ENCODE data around the gene RGS14.
"Not testable (repeated sequence)": the region's sequence is repeated elsewhere in the genome, so short reads cannot be mapped to it uniquely, and the experiment has no call there.

RGS14 gene

DNA sequence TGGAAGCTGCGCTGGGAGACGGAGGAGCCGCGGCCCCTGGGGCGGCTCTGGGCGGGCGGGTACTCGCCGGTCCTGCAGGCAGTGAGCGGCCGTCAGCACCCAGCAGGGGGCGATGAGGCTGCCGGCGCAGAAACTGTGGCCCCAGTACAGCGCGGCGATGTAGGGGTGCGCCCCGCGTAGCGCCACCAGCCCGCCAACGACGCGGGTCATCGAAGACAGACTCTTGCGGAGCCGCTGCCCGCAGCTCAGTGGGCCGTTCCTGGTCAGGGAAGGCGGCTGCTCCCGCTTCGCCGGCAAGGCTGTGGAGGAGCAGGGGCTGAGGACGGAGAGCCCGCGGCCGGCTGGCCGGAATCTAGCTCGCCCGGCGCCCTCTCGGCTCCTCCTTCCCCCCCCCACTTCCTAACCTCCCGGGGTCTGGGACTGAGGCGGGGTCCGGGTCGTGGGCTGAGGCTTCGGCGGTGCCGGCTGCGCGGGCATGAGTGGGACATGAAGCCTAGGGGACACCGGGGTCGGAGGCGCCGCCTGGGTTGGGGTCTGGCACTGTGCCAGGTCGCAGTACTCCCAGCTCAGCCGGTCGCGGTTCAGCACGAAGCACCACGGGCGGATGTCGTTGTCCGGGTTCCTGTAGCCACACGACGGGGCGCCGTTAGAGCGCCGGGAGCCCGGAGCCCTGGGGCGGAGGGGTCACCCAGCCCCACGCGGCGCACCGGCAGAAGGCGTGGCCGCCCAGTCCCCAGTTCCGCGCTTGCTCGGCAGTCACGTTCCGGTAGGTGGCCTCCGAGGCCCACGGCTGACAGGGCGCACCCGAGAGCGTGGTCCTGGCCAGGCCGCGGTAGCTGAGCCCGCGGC lies 46.3 kb downstream of the RGS14 start:
- peak; percentile 67 for DNase-seq (ENCODE audit: low read depth)

GRCh38 chr5:177404641-177405179 lies 47.0 kb downstream of the RGS14 start:
- DNase-seq (ENCODE audit: low read depth), result no peak

- no peak for DNase-seq (ENCODE audit: low read depth)
Measured at GRCh38 chr5:177405312-177405711, 47.6 kb downstream of the RGS14 start.

DNA sequence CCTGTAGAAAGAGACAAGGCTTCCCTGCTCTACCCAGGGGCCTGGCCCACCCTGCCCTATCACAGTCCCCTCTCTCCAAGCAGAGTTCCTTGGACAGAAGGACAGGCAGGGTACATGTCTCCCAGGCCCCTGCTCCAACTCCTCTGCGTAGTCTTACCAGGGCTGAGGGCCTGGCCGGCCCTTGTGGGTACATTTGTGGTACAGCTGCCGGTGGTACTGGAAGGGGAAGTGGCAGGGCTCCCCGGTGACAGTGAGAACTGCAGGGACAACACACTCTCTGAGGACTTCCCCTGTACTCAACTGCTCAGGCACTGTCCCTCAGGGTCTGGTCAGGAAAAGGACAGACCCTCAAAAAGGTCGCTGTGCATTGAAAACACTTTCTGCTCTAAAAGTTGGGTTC lies 48.1 kb downstream of the RGS14 start:
- peak; percentile 57 for DNase-seq (ENCODE audit: low read depth)

DNA sequence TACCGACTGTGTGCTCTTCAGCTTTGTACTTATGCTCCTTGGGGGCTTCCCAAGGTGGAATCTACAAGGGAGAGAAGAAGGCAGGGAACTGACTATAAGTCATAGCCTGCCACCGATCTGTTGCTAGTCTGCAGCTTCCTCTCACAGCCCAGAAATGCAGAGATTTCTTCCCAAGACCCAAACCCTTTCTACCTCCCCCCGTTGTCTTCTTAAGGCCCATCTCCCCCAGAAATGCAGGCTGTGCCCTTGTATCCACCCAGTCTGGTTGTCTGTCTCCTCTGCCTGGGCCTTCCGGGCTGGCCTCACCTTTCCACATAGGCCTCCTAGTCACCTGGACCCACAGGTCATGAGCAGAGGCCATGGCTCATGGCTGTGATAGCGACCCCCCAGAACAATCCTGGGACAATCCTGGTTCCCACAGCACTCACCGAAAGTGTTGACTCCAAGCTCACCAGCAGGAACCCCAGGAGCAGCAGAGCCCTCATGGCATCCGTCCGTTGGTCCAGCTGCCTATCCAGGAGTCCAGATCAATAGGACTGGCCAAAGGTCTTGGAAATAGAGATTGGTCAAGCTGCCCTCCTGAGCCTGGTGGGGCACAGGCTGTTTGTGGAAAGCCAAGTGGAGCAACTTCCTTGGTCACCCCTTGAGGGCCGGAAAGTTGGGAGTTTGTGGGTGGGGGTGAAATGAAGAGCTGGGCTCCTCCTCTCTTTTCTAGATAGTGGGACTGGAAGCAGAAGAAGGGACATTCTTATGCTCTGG lies 51.5 kb downstream of the RGS14 start, which contains the start of gene F12:
Gene F12, minus strand, starts transcription at position 522 of the 759 bp plus-strand sequence. Its CDS starts 37 bp downstream, at position 485.
- DNase-seq (ENCODE audit: low read depth), result no peak

DNA sequence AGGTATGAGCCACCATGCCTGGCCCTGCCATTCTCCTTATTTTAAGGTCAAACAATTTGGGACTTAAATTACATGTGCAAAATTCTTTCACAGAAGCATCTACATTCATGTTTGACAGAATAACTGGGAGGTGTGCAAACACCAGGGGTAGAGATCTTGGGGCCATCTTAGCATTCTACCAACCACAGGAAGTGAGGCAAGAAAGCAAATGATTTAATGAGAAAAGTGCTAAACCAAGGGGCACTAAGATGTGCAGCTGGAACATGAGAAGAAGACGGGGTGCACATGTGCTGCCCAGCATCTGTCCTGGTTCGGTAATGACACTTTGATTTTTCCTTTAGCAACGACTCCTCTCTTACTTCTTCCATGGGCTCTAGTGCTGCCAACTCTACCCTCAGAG lies 52.9 kb downstream of the RGS14 start:
- DNase-seq (ENCODE audit: low read depth), result no peak

GRCh38 chr5:177412603-177413233 lies 55.0 kb downstream of the RGS14 start:
- DNase-seq (ENCODE audit: low read depth), result no peak

DNA sequence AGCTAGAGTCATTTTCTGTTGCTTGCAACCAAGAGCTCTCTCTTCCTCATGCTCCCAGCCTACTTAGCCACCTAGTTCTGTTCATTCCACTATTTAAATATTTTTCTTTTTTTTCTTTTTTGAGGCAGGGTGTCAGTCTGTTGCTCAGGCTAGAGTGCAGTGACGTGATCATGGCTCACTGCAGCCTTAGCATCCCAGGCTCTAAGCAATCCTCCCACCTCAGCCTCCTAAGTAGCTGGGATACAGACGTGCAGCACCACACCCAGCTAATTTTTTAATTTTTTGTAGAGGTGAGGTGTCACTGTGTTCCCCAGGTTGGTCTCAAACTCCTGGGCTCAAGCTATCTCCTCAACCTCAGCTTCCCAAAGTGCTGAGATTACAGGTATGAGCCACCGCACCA lies 56.8 kb downstream of the RGS14 start:
- no peak for DNase-seq (ENCODE audit: low read depth)

GRCh38 chr5:177417081-177417480 lies 59.4 kb downstream of the RGS14 start:
- not testable (repeated sequence) for DNase-seq (ENCODE audit: low read depth)

GRCh38 chr5:177419046-177419445 lies 61.3 kb downstream of the RGS14 start:
- no peak for DNase-seq (ENCODE audit: low read depth)

- not testable (repeated sequence) for DNase-seq (ENCODE audit: low read depth)
Measured at GRCh38 chr5:177420472-177420871, 62.7 kb downstream of the RGS14 start.

DNA sequence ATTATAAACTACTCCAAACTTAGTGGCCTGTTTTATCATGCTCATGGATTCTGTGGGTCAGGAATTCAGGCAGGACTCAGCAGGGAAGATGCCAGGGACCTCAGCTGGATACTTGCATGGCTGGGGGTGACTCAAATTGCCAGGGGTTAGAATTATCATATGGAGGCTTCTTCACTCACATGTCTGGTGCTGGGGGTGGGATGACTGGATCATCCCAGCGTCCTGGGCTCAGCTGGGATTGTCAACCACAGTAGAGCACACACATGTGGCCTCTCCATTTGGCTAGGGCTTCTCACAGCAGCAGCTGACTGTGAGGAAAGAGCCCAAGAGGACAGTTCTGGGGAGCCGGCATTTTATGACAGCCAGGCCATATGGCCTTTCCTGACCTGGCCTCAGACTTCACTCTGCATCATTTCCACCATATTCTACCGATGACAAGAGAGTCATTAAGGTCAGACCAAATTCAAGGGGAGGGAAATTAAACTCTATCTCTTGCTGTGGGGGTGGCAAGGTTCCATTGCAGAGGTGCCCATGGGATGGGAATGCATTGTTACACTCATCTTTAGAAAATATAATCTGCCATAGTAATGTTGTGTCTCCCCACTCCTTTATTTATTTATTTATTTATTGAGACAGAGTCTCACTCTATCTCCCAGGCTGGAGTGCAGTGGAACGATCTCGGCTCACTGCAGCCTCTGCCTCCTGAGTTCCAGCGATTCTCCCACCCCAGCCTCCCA lies 63.5 kb downstream of the RGS14 start:
- no peak for DNase-seq (ENCODE audit: low read depth)
